ENCODE measurements around the gene ZNF628.

ZNF628 gene

GRCh38 chr19:55437410-55437809, 39.0 kb upstream of the ZNF628 start:
- no peak for TF ChIP-seq CTCF (conservative IDR thresholded peaks at IDR 0.05)
- H3K27ac ChIP-seq = no peak overlapping the region

DNA sequence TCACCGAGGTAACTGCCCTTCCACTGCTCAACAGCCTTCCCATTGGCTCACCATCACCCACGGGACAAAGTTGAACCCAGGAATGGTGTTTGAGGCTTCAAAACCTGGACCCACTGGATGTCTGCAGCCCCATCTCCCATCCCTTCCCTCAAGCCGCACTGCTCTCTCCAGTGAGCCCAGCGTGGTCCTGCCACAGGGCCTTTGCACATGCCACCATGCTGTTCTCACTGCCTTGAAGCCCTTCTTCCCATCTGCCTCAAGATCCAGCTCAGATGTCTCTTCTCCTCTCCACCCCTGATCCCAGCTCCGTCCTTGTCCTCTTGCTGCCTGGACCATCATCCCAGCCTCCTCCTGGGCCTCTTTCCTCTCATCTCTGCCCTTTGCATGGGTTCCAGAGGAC, 37.4 kb upstream of the ZNF628 start:
- H3K27ac ChIP-seq = no peak overlapping the region
- TF ChIP-seq CTCF (conservative IDR thresholded peaks at IDR 0.05) = no peak

- no peak for TF ChIP-seq CTCF (conservative IDR thresholded peaks at IDR 0.05)
- H3K27ac ChIP-seq = no peak overlapping the region
Observed at GRCh38 chr19:55440411-55441105, 35.9 kb upstream of the ZNF628 start.

DNA sequence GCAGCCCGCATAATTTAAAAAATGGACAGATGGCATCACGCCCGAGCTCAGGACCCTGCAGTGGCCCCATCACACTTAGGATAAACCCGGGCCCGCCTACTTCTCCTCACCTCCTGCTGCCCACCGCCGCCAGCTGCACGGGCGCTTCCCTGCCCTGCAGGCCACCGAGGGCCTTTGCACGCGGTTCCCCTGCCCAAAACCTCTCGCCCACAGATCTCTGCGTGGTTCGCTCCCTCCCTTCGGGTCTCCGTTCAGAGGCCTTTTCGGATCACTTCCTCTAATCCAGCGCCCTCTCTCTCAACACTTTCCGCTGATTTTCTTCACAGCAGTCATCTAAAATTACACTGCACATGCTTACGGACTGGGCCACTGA, 35.1 kb upstream of the ZNF628 start:
- TF ChIP-seq CTCF (conservative IDR thresholded peaks at IDR 0.05) = no peak
- no peak overlapping the region for H3K27ac ChIP-seq

- H3K27ac ChIP-seq = no peak overlapping the region
- no peak for TF ChIP-seq CTCF (conservative IDR thresholded peaks at IDR 0.05)
Observed at GRCh38 chr19:55441692-55442321, 34.6 kb upstream of the ZNF628 start.

DNA sequence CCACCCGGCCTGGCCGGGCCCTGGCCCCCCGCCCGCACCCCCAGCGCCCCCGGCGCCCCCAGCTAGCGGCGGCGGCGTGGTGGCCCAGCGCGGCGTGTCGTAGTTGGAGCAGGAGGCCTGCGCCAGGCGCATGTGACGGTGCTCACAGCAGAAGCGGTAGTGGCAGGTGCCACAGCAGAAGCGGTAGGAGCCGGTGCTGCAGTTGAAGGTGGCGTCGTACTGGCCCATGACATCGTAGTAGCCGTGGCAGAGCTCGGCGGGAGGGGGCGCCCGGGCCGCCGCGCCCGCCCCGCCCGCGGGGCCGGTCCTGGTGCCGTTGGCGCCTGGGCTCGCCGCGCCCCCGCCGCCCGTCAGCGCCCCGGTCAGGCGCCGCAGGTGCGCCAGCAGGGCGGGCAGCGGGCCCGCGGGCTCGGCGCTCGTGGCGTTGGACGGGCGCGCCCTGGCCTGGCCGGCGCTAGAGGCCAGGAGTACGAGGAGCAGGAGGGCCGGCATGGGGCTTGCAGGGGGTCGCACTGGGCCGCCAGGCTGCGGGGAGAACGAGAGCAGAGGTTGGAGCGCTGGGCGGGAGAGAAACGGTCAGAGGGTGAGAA, 34.0 kb upstream of the ZNF628 start:
- no peak overlapping the region for H3K27ac ChIP-seq
- peak; percentile 19; the same call in 1 of the 2 replicates for TF ChIP-seq CTCF (conservative IDR thresholded peaks at IDR 0.05)

- H3K27ac ChIP-seq = no peak within 1 kb of the TSS
- TF ChIP-seq CTCF (conservative IDR thresholded peaks at IDR 0.05) = no peak
Observed at GRCh38 chr19:55443045-55443823, 33.2 kb upstream of the ZNF628 start, which contains the start of gene SHISA7. TSS of gene SHISA7 (minus strand) at chr19:55443300. CDS start at chr19:55442863, 437 bp downstream.
